ENCODE results near the gene UBE3B. TPM values are rescaled to one million over a fixed set of nuclear protein-coding genes. Genes with fewer than 3 reads are reported as not detected.
A peak's percentile ranks its signal among the peaks of the same experiment; 100 is the strongest.
"Not testable (repeated sequence)": the region's sequence is repeated elsewhere in the genome, so short reads cannot be mapped to it uniquely, and the experiment has no call there.

Gene UBE3B
- 38.4 and 40.2 TPM in 2 replicates for total RNA-seq (2022)
- Bru-seq, nascent RNA: percentile 61 among the genes with signal in this experiment
- percentile 62 among the genes with signal in this experiment for BruChase-seq, experiment 1, labeled RNA remaining after a 2-hour chase
- percentile 68 among the genes with signal in this experiment for BruChase-seq, experiment 2, labeled RNA remaining after a 6-hour chase
- long read RNA-seq, full-length matches to known transcripts: 40 of 83 reads
- long read RNA-seq, partial matches to known transcripts: 25 of 83 reads
- long read RNA-seq, other reads (novel, unspliced or antisense): 18 of 83 reads

- intact Hi-C loops (cut with micrococcal nuclease; ENCODE audit: unreplicated experiment): loop anchor here (1.0 to 5.0 kb wide), 2 partner anchors 16 to 45 kb away; no protein-coding TSS in a partner anchor
- peak within 1 kb of the TSS; percentile 93 for H3K27ac Mint-ChIP-seq (ENCODE audit: unreplicated experiment)
- H3K4me3 Mint-ChIP-seq (ENCODE audit: unreplicated experiment): peak within 1 kb of the TSS; percentile 99
- H3K9me3 Mint-ChIP-seq (ENCODE audit: unreplicated experiment): no peaks in the 10 kb centered on the region
- H3K4me1 ChIP-seq: peaks cover 15% of the 10 kb centered on the region
- BruUV-seq (replicated peaks): no TSS peak
- peaks cover 14% of the 10 kb centered on the region for H3K36me3 Mint-ChIP-seq (ENCODE audit: insufficient read depth, unreplicated experiment)
- no peaks in the 10 kb centered on the region for H3K4me1 Mint-ChIP-seq (ENCODE audit: low read depth, unreplicated experiment)
- H3K27me3 Mint-ChIP-seq (ENCODE audit: insufficient read depth, unreplicated experiment): no peaks in the 10 kb centered on the region
- no peak for TF ChIP-seq CTCF (IDR thresholded peaks at IDR 0.05; ENCODE audit: insufficient read depth in 1 of 2, low read depth in 1 of 2, low read length in 1 of 2, severe bottlenecking in 1 of 2, unreplicated experiment in 1 of 2)
- ChIA-PET POLR2A (interaction anchor here (0.8 to 2.2 kb wide), 4 partner anchors 15 to 96 kb away, joined by 3 to 23 read pairs (median 6); partner anchors contain the start of genes MMAB and MVK), CTCF (interaction anchor here (0.6 to 2.5 kb wide), 3 partner anchors 16 to 49 kb away, joined by 4 to 11 read pairs (median 8); no protein-coding TSS in a partner anchor)
- no peaks in the 10 kb centered on the region for H3K27me3 ChIP-seq (replicated peaks; ENCODE audit: control insufficient read depth, insufficient read depth, low read length)
- peak within 1 kb of the TSS; percentile 95 for H3K4me3 ChIP-seq (ENCODE audit: low read depth, low read length)
- H3K36me3 ChIP-seq (ENCODE audit: control insufficient read depth, insufficient read depth, low read length): no peaks in the 10 kb centered on the region
- no peaks in the 10 kb centered on the region for H3K9me3 ChIP-seq
- peak; percentile 89 to 90 for DNase-seq
Measured at GRCh38 chr12:109477185-109477962, at the start of gene UBE3B, which contains the start of gene KCTD10. Gene UBE3B, plus strand, starts transcription at chr12:109477634. Its CDS starts 5,918 bp downstream, at chr12:109483552. Gene KCTD10, minus strand, starts transcription at chr12:109477300. Its CDS starts 38 bp downstream, at chr12:109477262.

- Mint-ChIP-seq H3K27ac (ENCODE audit: unreplicated experiment) (no peak overlapping the region), H3K27me3 (ENCODE audit: insufficient read depth, unreplicated experiment) (no peaks in the 10 kb centered on the region), H3K4me3 (ENCODE audit: unreplicated experiment) (no peak overlapping the region), H3K36me3 (ENCODE audit: insufficient read depth, unreplicated experiment) (no peaks in the 10 kb centered on the region), H3K9me3 (ENCODE audit: unreplicated experiment) (no peaks in the 10 kb centered on the region), H3K4me1 (ENCODE audit: low read depth, unreplicated experiment) (no peaks in the 10 kb centered on the region)
- no peaks in the 10 kb centered on the region for H3K27me3 ChIP-seq (replicated peaks; ENCODE audit: control insufficient read depth, insufficient read depth, low read length)
- CTCF ChIA-PET: interaction anchor here (0.5 to 1.3 kb wide), 13 partner anchors 17 to 362 kb away, joined by 3 to 18 read pairs (median 4); partner anchors contain the start of genes KCTD10 and UBE3B
- TF ChIP-seq CTCF (IDR thresholded peaks at IDR 0.05; ENCODE audit: insufficient read depth in 1 of 2, low read depth in 1 of 2, low read length in 1 of 2, severe bottlenecking in 1 of 2, unreplicated experiment in 1 of 2): peak; percentile 92 to 93
- no peak overlapping the region for H3K4me3 ChIP-seq (ENCODE audit: low read depth, low read length)
- no peaks in the 10 kb centered on the region for H3K4me1 ChIP-seq
- intact Hi-C loops (cut with micrococcal nuclease; ENCODE audit: unreplicated experiment): loop anchor here (1.0 kb wide), 1 partner anchor 344 kb away; no protein-coding TSS in a partner anchor
- DNase-seq: peak; percentile 68 to 78
- POLR2A ChIA-PET: no interaction called here
- no TSS peak for BruUV-seq (replicated peaks)
- no peaks in the 10 kb centered on the region for H3K9me3 ChIP-seq
- H3K36me3 ChIP-seq (ENCODE audit: control insufficient read depth, insufficient read depth, low read length): no peaks in the 10 kb centered on the region
Measured at GRCh38 chr12:109428037-109428629, 49.3 kb upstream of the UBE3B start.

- POLR2A ChIA-PET; H3K36me3 Mint-ChIP-seq (ENCODE audit: insufficient read depth, unreplicated experiment); DNase-seq; H3K4me1 ChIP-seq; H3K27ac Mint-ChIP-seq (ENCODE audit: unreplicated experiment); H3K9me3 ChIP-seq; H3K4me3 Mint-ChIP-seq (ENCODE audit: unreplicated experiment); BruUV-seq (replicated peaks); H3K36me3 ChIP-seq (ENCODE audit: control insufficient read depth, insufficient read depth, low read length); CTCF ChIA-PET; H3K4me3 ChIP-seq (ENCODE audit: low read depth, low read length); H3K27me3 ChIP-seq (replicated peaks; ENCODE audit: control insufficient read depth, insufficient read depth, low read length); H3K27me3 Mint-ChIP-seq (ENCODE audit: insufficient read depth, unreplicated experiment); H3K9me3 Mint-ChIP-seq (ENCODE audit: unreplicated experiment); H3K4me1 Mint-ChIP-seq (ENCODE audit: low read depth, unreplicated experiment): not testable (repeated sequence)
- intact Hi-C loops (cut with micrococcal nuclease; ENCODE audit: unreplicated experiment): loop anchor here (1.0 kb wide), 1 partner anchor 343 kb away; no protein-coding TSS in a partner anchor
Measured at GRCh38 chr12:109428804-109429203, 48.6 kb upstream of the UBE3B start.

Data from Caco-2 (cell line).